Endothelial cell of umbilical vein (primary cell): ENCODE measurements around the gene ACSL6. TPM values are rescaled to one million over a fixed set of nuclear protein-coding genes. Genes with fewer than 3 reads are reported as not detected.

ENCODE experiments used
- BruUV-seq: library from RNA; stranded (reverse); fragments of 400-500 nt; replicated peaks from 2 replicates; lab custom pipeline; 2021; lab: Mats Ljungman, UMichigan
- CTCF ChIA-PET: fragments of 300-600, 350-600 bp; sonication (Branson Sonifier 250); formaldehyde crosslinking; loops from one replicate; lab custom pipeline; 2021; ENCODE audit warnings: antibody characterized with exemption, inconsistent platforms; lab: Charles Lee
- POLR2A ChIA-PET: fragments of 300-600, 350-600 bp; sonication (Branson Sonifier 250); formaldehyde crosslinking; loops from one replicate; lab custom pipeline; 2021; ENCODE audit warnings: antibody characterized with exemption, inconsistent platforms; lab: Charles Lee
- DNase-seq: peaks from one replicate; pipeline ENCODE4 v3.0.0-alpha.2; 2011; ENCODE audit warnings: low read depth, low spot score
- FAIRE-seq: peaks from 2 replicates; lab custom pipeline; 2011; peaks lifted over from hg19 to GRCh38; lab: Jason Lieb, UNC
- H2AFZ ChIP-seq: 2 replicates; pipeline ENCODE4 v1.6.0; 2012; ENCODE audit warnings: low read depth, low read length, control low read depth, inconsistent platforms
- H3K27ac ChIP-seq: 2 replicates; pipeline ENCODE4 v1.5.1; 2011; ENCODE audit warnings: low read depth, mild to moderate bottlenecking, control low read depth, low read length, moderate library complexity; ENCODE audit not compliant: insufficient read depth
- H3K27me3 ChIP-seq, 2 experiments: 2 replicates each; pipeline versions ENCODE4 v1.6.0 to v1.6.1; 2011; ENCODE audit warnings: low read length in 2 of 2, mixed read lengths in 1 of 2; ENCODE audit not compliant: control insufficient read depth in 2 of 2, insufficient read depth in 2 of 2
- H3K36me3 ChIP-seq, 2 experiments: 2 replicates in 1 of 2; 3 replicates in 1 of 2; pipeline ENCODE4 v1.5.1; 2011; ENCODE audit warnings: low read length in 2 of 2, mild to moderate bottlenecking in 1 of 2, moderate library complexity in 1 of 2; ENCODE audit not compliant: control insufficient read depth in 2 of 2, insufficient read depth in 2 of 2; ENCODE audit errors: extremely low read depth in 1 of 2
- H3K4me1 ChIP-seq: 3 replicates; pipeline ENCODE4 v1.5.1; 2011; ENCODE audit warnings: mild to moderate bottlenecking, low read length; ENCODE audit not compliant: control insufficient read depth, insufficient read depth; ENCODE audit errors: extremely low read depth
- H3K4me2 ChIP-seq: 2 replicates; pipeline ENCODE4 v1.6.1; 2011; ENCODE audit warnings: low read length, control low read depth, mixed read lengths; ENCODE audit not compliant: insufficient read depth
- H3K4me3 ChIP-seq, 3 experiments: fragments of 200-600 bp in 1 of 3; sonication (generic), shearing (Covaris generic) in 1 of 3; replicated peaks in 1 of 3; 2 replicates each; pipeline ENCODE4 v1.5.1; 2011 to 2016; ENCODE audit warnings: control low read depth in 3 of 3, low read length in 3 of 3, mild to moderate bottlenecking in 2 of 3, inconsistent platforms in 1 of 3, low read depth in 1 of 3, moderate library complexity in 1 of 3; ENCODE audit not compliant: insufficient read depth in 1 of 3
- H3K79me2 ChIP-seq: 2 replicates; pipeline ENCODE4 v1.6.0; 2012; ENCODE audit warnings: low read length, inconsistent platforms; ENCODE audit not compliant: control insufficient read depth, insufficient read depth
- H3K9ac ChIP-seq: replicated peaks from 2 replicates; pipeline ENCODE3; 2011; ENCODE audit warnings: low read length, control low read depth; ENCODE audit not compliant: insufficient read depth; ENCODE audit errors: extremely low read depth
- H3K9me1 ChIP-seq: replicated peaks from 3 replicates; pipeline ENCODE4 v1.6.0; 2011; ENCODE audit warnings: mild to moderate bottlenecking, low read length; ENCODE audit not compliant: control insufficient read depth, insufficient read depth; ENCODE audit errors: extremely low read depth
- H3K9me3 ChIP-seq: replicated peaks from 2 replicates; pipeline ENCODE4 v1.5.1; 2012; ENCODE audit warnings: low read length, inconsistent platforms; ENCODE audit not compliant: control insufficient read depth, insufficient read depth
- H4K20me1 ChIP-seq: replicated peaks from 2 replicates; pipeline ENCODE3; 2011; ENCODE audit warnings: mild to moderate bottlenecking, low read length; ENCODE audit not compliant: control insufficient read depth, insufficient read depth; ENCODE audit errors: extremely low read depth
- CTCF ChIP-seq, 2 donors: IDR thresholded peaks; 1 replicate in 1 of 2; 2 replicates in 1 of 2; pipeline ENCODE4 v1.5.1; 2011; ENCODE audit warnings: low read length in 2 of 2, mild to moderate bottlenecking in 2 of 2, moderate library complexity in 2 of 2, control low read depth in 1 of 2, inconsistent platforms in 1 of 2, low read depth in 1 of 2; ENCODE audit not compliant: insufficient read depth in 1 of 2; ENCODE audit errors: extremely low read depth in 1 of 2
- EZH2 ChIP-seq: IDR thresholded peaks from 2 replicates; pipeline ENCODE4 v1.6.1; 2012; ENCODE audit warnings: borderline replicate concordance, low read depth, mild to moderate bottlenecking, moderate library complexity, low read length, inconsistent platforms; ENCODE audit not compliant: severe bottlenecking
- FOS ChIP-seq: IDR thresholded peaks from 2 replicates; pipeline ENCODE4 v1.6.1; 2011; ENCODE audit warnings: mild to moderate bottlenecking, low read length, moderate library complexity, borderline replicate concordance; ENCODE audit not compliant: insufficient read depth
- POLR2A ChIP-seq: IDR thresholded peaks from 2 replicates; pipeline ENCODE4 v1.6.1; 2012; ENCODE audit warnings: low read depth, mild to moderate bottlenecking, control low read depth, low read length
- POLR2AphosphoS5 ChIP-seq: IDR thresholded peaks from 2 replicates; pipeline ENCODE4 v1.6.1; 2012; ENCODE audit warnings: low read depth, mild to moderate bottlenecking, control low read depth, low read length, moderate library complexity; ENCODE audit not compliant: insufficient read depth
- dilution Hi-C: fragments of 300-500 bp; cut with MboI; formaldehyde crosslinking; loops from one replicate; pipeline ENCODE4 v1.15.0; 2019; ENCODE audit warnings: low sequenced_read_pairs; ENCODE audit not compliant: extremely low pct_ligation_motif_present
- intact Hi-C: fragments of 100-400 bp; cut with micrococcal nuclease; formaldehyde crosslinking; loops from one replicate; pipeline ENCODE4 v1.10.0; 2022
- polyA plus RNA-seq, 4 experiments: library from polyadenylated mRNA; depleted of rRNA in 3 of 4; stranded (reverse) in 3 of 4; unstranded in 1 of 4; fragments of >200 nt; gene quantifications; 2 replicates each; pipeline versions ENCODE4 v1.2.1 to v1.2.3, GENCODE V29; 2011 to 2012; ENCODE audit warnings: missing spikeins in 1 of 4
- total RNA-seq: library from RNA; stranded (reverse); gene quantifications from 2 replicates; pipeline ENCODE4 v1.2.3, GENCODE V29; 2021
- TF ChIP-seq, protein P1 (sequence below): IDR thresholded peaks from 2 replicates; pipeline ENCODE4 v1.6.1; 2011; ENCODE audit not compliant: insufficient read depth, insufficient read length

ACSL6 gene
- total and polyA plus RNA-seq, 2 donors (not counting 3 experiments of a cell fraction or from before 2014, with no cell fraction given), result not detected

- POLR2A ChIA-PET, result no interaction called here
- peaks cover 22 to 26% of the 10 kb centered on the region in 2 experiments for H3K27me3 ChIP-seq
- H3K4me2 ChIP-seq, result peak overlapping the region; percentile 26
- no TSS peak for BruUV-seq
- H3K36me3 ChIP-seq, result no peaks in the 10 kb centered on the region
- no peaks in the 10 kb centered on the region for H3K4me1 ChIP-seq
- no peak for TF ChIP-seq CTCF (IDR thresholded peaks at IDR 0.05; ENCODE audit: extremely low read depth in 1 of 2, insufficient read depth in 1 of 2, low read depth in 1 of 2, low read length in 2 of 2)
- TF ChIP-seq EZH2, result peak; percentile 80
- TF ChIP-seq POLR2A, result no peak
- TF ChIP-seq POLR2AphosphoS5, result no peak
- CTCF ChIA-PET, result interaction anchor here (0.6 to 7.6 kb wide), 3 partner anchors 10 to 593 kb away, joined by 3 to 323 read pairs (median 3); no protein-coding TSS in a partner anchor
- DNase-seq (no peak), FAIRE-seq (peak; percentile 24)
- H3K9me3 ChIP-seq, result no peaks in the 10 kb centered on the region
- H2AFZ ChIP-seq, result peak overlapping the region; percentile 27
- dilution Hi-C loops (loop anchor here (25.0 kb wide), 1 partner anchor 424 kb away; no protein-coding TSS in a partner anchor), intact Hi-C loops (no loop called here)
- H3K9ac ChIP-seq, result no peak overlapping the region
- H3K27ac ChIP-seq, result no peak overlapping the region
- H4K20me1 ChIP-seq, result no peaks in the 10 kb centered on the region
- H3K9me1 ChIP-seq, result no peaks in the 10 kb centered on the region
- peak overlapping the region in 1 of 3 experiments; percentile 40 for H3K4me3 ChIP-seq
- H3K79me2 ChIP-seq, result no peaks in the 10 kb centered on the region
These were observed 353 bp downstream of the ACSL6 start for GRCh38 chr5:132010989-132011621.

GRCh38 chr5:132010645-132010988 is 841 bp downstream of the ACSL6 start:
- no peaks in the 10 kb centered on the region for H3K36me3 ChIP-seq
- intact Hi-C loops (no loop called here), dilution Hi-C loops (loop anchor here (25.0 kb wide), 1 partner anchor 423 kb away; no protein-coding TSS in a partner anchor)
- BruUV-seq, result no TSS peak
- H3K4me1 ChIP-seq, result no peaks in the 10 kb centered on the region
- DNase-seq (no peak), FAIRE-seq (no peak)
- H2AFZ ChIP-seq, result no peak overlapping the region
- no peak overlapping the region for H3K9ac ChIP-seq
- no peaks in the 10 kb centered on the region for H4K20me1 ChIP-seq
- CTCF ChIA-PET, result interaction anchor here (1.2 to 7.6 kb wide), 3 partner anchors 10 to 588 kb away, joined by 3 to 323 read pairs (median 121); no protein-coding TSS in a partner anchor
- peaks cover 22 to 26% of the 10 kb centered on the region in 2 experiments for H3K27me3 ChIP-seq
- H3K79me2 ChIP-seq, result no peaks in the 10 kb centered on the region
- H3K9me1 ChIP-seq, result no peaks in the 10 kb centered on the region
- H3K27ac ChIP-seq, result no peak overlapping the region
- no peak for TF ChIP-seq FOS
- TF ChIP-seq, protein P1, sequence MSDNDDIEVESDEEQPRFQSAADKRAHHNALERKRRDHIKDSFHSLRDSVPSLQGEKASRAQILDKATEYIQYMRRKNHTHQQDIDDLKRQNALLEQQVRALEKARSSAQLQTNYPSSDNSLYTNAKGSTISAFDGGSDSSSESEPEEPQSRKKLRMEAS, result no peak
- no peak overlapping the region for H3K4me3 ChIP-seq
- POLR2A ChIA-PET, result no interaction called here
- H3K4me2 ChIP-seq, result no peak overlapping the region
- H3K9me3 ChIP-seq, result no peaks in the 10 kb centered on the region
